GF-D8 (cell line): ENCODE results near the gene DOCK4.

ENCODE experiments used
- DNase-seq: peaks from one replicate; lab custom pipeline; 2025; lab: John Stamatoyannopoulos, UW

DOCK4 gene

DNA sequence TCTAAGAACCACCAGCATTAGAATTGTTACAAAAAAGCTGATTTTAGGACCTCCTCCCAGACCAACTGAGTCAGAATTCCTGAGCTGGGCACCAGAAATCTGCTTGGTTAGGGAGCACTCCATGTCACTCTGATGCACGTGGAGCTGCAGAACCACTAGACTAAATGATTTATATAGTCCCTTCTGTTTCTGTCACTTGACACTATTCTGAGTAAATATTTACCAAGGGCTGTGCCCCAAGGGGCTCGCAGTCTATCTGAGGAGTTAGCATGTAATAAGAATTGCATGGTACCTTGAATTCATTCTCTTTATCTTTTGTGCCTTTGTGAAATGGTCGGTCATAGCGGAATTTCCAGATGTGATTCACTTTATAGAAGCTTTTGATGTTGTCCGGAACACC lies 447.9 kb downstream of the DOCK4 start:
- DNase-seq: no peak

DNA sequence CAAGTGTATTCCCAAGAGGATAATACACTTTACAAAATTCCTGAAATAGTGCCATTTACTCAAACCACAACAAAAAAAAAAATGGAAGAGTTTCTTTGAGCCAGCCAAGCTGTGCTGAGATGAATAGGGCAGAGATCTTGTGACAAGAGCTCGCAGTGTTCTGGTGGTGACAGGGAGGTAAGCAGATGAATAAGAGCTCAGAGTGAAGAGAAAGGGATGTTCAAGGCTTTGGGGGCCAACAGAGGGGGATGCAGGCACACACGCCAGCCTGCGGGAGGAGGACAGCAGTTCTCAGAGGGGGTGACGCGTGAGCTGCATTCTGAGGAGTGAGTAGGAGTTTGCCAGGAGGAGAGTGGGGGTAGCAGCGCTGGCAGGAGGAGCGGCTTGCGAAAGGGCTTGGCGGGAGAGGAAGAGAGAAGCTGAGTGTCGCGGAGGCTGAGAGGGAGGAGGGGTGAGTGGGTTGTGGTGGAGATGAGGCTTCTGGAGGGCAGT lies 449.5 kb downstream of the DOCK4 start:
- DNase-seq: no peak

DNA sequence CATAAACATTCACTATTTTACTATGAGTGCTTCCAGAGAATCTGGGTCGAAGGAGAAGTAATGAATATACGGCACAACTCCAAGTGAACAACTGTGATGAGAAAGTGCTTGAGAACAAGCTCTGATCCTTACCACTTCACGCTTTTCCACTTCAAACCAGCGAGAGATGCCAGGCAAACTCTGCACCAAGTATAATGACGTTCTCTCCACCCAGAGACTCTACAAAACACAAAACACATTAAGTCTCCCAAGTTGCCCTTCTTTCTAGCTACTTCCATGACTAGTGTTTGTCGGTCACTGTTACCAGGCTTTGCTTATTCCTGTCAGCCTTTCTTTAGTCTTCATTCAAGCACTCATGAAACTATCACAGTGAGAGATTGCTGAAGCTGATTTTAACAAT lies 450.8 kb downstream of the DOCK4 start:
- no peak for DNase-seq

DNA sequence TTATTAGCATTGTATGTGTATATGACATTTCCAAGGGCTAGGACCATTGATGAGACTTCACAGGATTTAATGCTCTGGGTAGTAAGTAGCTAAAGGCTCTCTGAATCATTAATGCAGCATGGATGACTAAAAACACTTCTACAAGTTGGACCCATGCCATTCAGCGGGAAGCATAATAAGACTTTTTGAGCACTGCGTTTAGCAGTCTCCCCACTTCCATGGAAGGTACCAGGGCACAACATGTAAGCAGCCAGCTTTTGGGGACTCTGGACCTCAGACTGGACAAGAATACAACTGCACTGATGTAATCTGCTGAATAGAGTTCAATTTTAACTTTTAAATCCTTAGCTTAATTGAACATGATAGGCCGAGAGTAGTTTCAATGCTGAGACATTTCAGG lies 452.2 kb downstream of the DOCK4 start:
- DNase-seq: no peak

DNA sequence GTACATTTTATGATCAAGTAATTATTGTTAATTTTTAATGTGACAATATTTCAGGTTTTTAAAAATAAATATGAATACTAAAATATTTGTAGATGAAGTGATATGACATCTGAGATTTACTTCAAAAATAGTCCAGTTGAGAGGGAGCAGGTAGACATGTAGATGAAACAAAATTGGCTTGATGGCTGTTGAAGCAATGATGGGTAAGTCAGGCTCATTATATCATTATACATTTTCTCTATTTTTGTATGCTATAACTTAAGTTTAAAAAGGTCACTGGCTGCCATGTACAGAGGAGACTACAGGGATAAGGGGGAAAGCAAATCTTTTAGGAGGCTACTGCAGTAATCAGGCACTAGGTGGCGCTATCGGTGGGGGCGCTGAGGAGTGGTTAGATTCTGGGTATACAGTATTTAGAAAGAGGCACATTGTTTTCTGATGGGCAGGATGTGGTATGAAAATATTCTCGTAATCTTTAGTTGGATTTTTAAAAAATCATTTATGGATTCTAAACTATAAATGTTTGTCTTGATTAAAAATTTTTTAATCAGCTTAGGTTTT lies 454.1 kb downstream of the DOCK4 start:
- no peak for DNase-seq

DNA sequence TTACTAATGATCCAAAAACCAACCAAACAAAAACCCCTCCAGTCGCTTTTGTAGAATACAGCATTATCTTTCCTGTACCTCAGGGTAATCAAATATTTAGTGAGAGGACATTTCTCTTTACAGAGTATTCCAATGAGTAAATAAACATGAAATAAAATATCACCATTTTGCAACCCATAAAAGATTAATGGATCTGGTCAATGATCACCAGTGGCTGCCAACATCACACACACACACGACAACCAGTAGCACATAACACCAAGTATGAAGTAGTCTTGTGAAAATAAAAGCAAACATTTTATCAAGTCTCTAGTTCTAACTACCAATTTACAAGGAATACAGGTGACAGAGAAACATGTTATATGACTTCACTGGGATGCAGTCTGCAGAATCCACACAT lies 455.3 kb downstream of the DOCK4 start:
- DNase-seq: no peak

DNA sequence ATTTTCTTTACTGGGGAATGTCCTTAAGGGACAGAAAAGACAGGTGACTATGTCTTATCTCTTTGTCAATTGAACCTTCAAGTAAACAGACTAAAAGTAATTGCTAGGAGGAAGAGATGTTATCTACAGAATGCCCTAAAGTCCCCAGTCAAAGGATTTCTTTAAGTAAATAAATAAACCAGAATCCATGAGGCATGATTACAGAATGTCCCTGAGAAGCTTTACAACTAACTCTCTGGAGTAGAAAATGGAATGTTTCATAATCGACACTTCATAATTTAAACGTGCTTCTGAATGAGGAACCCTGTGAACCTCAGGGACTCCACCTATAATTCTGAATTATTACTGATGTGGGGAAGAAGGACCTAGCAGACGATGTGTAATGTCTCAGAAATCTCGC lies 456.0 kb downstream of the DOCK4 start:
- DNase-seq: no peak

DNA sequence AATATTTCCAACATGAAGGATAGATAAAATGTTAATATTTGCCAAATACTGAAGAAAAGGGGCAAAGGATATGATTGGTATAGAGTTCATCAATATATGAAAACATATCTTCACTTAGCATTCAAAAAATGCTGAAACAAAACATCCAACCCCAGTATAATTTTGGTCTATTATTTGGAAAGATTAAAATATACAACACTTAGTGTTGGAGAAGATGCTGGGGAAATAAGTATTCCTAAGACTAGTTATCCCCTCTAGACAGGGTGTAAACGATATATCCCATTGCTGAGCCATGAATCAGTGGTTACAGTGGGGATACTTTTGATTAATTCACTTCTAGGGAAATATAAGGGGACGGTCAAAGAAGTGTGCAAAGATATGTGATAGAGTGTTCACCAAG lies 456.6 kb downstream of the DOCK4 start:
- no peak for DNase-seq

DNA sequence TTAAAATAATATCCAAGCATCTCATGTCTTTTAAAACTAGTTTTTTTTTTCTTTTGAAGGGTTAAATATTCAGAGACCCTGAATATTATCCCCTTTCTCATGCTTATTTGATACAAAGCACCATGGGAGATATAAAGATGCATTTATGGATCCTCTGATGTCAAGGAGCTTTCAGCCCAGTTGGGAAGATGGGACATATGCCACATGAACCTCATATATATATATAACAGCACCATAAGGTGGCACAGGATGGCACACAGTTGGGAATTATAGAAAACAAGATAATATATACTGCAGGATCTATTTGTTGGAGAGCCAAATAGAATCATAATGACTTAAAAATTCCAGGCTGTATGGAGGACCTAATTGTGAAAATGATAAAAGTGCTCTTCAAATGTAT lies 458.5 kb downstream of the DOCK4 start:
- no peak for DNase-seq

DNA sequence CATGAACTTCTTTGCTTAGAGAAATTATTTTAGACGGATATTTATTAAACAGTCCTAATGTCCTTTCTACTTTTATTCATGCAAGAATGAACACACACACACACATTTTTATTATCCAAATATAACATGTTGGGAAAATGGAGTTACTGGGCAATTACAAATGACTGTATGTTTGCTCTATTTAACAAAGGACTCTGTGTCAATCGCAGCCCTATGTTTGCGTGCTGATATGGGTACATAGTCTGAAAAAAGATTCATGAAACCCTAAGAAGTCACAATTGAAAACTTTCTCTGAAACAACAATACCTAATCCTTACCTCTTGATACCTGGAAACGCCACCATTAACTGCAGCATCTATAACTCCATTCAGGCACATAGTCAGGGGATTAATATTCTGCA lies 459.2 kb downstream of the DOCK4 start:
- no peak for DNase-seq

DNA sequence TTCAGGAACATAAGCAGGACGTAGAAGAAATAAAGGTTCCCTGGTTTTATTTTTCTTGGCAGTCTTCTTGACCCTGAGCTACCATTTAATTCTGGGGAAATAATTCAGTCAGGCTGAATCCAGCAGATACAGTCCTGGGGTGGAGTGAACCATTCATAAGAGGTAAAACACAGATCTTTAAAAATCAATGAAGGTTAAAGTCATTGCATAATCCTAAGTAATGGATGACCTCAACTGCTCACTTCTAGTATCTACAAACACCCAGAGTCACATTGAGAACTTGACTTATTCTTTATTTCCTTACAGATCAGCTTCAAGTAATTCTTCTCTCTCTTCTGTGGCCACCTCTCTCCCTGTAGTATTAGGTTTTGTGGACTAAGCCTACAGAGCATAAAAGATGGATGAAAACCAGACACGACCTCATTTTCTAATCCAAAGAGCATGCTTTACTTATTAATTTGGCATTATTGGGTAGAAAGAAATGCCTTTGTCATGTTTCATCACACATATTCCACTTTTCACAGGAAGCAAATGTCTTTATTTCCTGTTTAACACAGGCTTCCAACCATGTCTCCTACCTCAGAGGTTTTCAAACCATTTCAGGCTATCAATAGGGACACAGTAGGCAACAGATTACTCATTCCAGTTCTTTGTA lies 461.6 kb downstream of the DOCK4 start:
- no peak for DNase-seq

DNA sequence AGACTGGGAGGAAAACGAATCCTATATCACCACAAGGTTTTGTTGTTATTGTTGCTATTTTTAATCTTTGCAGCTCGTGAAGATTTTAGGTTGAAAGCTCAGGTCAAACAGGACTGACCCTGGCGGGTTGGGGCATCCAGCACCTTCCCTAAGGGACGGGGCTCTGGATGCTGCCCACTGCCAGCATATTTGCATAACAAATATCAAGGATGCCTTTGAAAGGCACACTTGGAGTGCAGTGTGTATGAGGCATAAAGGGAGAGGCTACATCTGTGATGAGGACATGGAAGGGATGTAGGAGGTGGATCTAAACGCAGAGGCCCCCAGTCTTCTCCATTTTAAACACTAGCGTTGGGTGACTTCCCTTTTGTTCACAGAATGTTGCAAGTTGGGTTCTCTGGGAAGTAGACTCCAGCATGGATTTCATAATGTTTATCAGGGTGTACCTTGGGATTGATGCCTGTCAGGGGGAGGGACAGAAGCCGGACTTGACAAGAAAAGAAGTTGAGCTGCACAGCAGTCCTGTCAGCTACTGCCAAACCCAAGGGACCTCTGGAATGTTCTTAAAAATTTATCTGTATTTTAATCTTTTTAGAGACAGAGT lies 462.9 kb downstream of the DOCK4 start:
- DNase-seq: no peak

DNA sequence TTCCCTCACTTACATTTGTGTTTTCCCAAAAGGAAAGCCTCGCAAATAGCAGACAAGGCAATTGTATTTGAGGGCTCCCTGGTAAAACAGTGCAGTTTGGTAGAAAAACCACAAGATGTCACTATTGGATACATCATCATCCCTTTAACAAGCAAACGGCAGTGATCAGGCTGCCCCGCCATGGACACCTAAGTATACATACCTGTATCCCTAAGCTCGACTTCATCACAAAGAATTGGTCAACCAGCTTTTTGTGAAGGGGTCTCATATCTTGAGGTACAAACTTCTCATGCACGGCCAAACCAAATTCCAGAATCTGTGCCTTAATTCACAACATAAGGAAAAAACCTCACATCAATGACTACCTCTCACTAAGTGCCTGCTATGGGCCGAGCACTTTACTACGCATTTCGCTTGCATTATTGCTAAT lies 464.4 kb downstream of the DOCK4 start:
- no peak for DNase-seq

DNA sequence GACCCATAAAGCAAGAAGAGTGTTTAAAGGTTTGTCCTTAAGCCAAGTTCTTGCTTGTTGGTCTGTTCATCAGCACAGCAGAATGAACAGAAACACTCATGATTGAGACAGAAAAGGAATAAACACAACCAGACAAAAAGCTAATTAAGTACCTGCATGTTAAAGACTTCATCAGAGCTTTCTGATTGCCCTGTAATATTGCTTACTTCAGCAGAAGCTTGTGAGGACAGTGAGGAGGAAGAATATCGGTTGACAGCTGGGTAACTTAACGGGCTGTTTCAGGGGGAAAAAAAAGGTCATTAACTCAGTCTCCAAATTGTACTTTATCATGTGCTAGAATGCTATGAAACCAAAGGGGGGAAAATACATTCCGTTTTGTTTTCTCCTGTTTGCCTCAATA lies 465.3 kb downstream of the DOCK4 start:
- DNase-seq: no peak

DNA sequence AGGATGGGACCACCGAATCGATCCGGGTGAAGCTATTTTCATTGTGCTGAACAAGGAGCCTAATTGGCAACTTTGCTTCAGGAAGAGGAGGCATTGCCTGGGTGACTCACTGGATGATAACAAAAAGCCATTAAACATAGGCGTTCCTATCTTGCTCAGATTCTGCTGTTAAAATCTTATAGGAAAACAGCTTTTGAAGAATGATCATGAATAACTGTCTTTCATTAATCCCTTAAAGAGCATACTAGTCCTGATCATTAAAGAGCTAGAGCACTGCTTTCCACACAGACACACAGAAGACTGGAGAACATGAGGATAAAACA lies 469.7 kb downstream of the DOCK4 start:
- no peak for DNase-seq

DNA sequence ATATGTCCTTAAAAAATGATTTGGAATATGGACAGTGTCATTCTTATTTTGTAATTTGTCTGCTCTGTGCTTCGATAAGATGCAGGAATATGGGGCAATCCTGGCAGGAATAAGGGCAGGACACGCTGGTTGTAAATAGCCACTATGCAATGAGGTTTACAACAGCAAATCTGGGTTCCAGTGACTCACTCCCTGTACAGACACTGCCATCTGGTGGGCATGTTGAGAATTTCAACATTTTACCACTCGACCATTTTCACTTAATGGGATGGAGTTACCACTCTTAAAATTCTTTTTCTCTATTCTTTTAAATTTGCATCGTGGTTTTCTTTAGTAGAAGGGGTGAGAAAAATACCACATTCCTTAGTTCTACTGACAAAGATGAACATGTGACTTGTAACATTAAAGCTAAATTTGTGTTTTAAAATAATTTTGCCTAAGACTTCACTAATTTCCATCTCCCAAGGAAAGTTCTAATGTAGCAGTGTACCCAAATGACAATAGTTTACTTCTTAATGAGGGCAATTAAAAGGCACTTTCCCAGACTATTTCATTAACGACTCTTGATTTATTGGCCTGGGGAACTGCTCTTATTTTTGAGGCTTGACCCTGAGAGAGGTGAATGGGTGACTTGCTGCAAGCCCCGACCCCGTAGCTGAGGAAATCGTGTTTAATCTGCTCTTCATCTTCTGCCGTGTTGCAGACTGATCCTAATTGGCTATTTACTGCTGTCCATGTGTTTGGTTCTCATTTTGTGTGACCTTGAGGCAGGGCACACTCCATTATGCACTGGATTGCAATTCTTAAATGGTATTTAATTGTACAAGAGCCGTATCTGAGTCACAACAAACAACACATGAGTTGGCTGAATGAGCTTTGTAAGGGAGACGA lies 470.3 kb downstream of the DOCK4 start:
- no peak for DNase-seq

DNA sequence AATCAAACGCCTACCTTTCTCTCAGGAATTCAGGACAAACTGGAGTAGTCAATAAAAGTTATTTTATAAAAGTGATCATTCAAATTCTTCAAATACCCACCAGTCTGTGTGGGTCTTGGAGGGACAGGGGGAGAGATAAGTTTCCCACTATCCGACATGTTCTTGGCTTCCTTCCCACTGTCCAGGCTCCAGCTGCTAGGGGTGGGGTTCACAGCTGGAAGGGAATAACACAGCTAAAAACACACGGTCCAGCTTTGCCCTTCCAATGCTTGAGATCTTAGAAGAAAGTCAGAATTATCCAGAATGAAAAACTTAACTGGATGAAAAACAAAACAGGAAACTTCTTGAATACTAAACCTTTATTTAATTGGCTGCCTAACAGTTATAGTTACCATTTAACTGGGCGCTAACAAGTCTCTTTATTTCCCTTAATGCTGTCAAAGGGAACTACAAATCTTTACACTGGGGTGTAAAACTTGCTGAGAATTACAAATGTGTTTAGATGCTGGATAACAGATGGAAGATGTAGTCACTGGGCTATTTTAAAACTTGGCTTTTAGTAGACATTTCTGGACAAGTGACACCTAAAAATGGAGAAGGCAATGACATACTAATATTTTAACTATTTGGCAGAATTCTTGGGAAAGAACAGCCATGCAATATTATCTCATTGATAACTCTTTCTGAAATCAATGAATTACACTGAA lies 471.1 kb downstream of the DOCK4 start:
- no peak for DNase-seq

DNA sequence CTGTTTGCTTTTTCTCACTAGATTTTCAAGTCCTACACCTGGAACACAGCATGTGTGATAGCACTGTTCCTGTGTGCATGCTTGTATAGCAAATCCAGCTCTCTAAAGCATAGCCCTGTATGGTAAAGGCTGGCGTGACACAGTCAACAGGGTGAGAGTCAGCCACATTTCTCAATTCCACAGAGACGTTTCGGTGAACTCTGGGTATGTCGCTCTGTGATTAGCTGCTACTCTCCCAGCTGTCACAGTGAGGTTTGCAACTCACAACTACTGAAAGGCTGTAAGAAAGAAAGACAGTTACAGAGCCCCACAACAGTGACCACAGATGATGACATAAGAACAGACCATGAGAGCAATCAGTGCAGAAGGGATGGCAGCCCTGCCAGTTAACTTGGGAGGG lies 473.3 kb downstream of the DOCK4 start:
- DNase-seq: no peak

DNA sequence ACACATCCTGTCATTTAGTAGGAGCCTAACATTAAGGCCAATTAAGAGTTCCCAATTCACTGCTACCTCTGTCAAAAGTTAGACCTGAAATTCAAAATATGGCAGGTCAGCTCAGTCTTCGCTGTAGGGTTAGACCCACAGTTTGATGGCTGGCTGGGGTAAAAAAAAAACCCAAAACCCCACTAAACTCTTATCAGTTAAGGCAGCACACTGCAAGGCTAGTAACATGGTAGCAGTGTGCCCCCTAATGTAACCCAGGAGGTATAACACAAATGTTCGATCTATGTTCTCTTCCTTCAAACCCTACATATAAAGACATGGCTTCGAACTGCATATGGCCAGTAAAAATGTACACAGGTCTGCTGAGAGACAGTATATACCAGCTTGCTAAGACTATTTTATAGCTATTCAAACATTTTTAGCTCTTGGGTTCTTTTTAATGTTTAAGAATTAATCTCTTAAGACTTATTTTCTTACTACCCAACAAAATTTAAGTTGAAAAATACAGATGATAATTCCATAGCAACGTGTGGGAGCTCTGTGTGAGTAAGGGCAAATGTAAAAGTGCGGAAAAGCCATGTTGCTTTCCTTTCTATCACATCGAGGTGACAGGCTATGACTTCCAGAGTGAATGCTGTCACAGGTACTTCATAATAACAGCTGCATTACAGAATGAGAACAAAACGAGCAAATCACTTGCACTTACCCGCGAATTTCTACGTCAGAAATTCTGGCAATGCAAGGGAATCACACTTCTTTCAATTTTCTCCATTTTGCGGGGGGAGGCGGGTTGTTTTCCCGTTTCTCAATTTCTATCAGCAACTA lies 475.5 kb downstream of the DOCK4 start:
- no peak for DNase-seq

DNA sequence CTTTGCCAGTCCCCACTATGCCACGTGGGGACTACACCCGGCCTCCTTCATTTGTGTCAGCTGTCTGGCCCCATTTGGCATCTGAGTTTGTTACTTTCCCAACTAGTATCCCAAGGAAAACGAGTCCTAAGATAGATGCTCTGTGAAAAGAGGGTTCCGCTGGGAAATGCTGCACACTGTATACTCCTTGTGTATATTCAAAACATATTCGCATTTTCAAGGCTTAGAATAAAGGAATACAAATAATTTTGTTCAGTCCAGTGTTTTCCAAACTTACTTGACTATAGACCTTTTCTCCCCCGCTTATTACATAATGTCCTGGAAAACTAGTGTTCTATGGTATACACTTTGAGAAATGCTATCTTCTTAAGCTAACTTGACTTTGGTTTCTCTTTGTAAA lies 476.1 kb downstream of the DOCK4 start:
- DNase-seq: no peak

DNA sequence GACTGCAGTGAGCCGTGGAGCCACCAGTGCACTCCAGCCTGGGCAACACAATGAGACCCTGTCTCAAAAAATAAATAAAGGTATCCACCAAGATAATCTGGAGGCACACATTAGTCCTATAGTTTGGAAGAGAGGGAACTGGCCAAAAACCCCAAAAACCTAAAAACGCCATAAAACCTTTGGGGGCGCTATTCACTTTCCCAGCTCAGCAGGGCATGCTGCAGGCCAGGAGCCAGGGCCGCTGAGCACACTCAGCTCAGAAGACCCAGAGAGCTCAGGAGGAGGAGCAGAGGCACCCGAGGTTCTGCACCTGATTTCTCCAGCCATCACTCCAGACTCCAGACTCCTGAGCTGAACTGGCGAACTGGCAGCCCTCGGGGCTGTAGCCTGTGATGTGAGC lies 476.7 kb downstream of the DOCK4 start:
- DNase-seq: no peak
